GM21367 (cell line): Measurements from ENCODE around the gene RFC2.

ENCODE experiments used
- ATAC-seq: cut with Tn5 transposase; IDR thresholded peaks from one replicate; pipeline ENCODE4 v1.9.1; 2021; ENCODE audit not compliant: unreplicated experiment

RFC2 gene

DNA sequence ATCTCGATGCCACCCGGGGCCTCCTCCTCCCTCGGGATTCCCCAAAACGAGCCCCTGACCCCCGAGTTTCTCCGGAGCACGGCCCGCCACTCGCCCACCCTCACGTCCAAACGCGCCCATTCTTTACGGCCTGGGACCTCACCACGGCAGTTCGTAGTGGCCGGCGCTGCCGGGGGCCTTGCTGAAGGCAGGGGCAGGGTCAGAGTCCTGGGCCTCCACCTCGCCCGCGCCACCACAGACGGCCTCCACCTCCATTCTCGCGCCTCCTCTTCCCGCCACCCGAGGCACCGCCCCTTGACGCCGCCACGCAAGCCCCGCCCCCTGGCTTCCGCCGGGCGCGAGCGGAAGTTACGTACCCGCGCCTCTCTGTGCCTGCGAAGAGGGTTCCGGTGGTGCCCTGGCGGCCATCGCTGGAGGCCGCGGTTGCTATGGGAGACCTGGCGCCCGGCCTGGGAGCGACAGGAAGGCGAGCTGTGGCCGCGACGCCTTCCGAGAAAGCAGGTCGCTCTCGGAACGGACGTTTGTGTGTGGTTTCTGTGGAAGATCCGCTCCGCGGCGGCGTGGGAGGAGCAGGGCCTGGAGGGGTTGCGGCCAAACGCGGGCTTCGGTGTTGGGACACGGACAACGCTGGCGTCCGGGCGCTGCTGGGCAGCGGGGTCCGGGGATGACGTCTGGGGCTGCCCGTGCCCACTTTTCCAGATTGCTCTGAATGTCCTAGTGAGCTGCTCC is at the start of gene RFC2:
Gene RFC2, minus strand, starts transcription at position 271 of the 729 bp plus-strand sequence. Its CDS starts 16 bp downstream, at position 255.
- ATAC-seq = peak; percentile 93

DNA sequence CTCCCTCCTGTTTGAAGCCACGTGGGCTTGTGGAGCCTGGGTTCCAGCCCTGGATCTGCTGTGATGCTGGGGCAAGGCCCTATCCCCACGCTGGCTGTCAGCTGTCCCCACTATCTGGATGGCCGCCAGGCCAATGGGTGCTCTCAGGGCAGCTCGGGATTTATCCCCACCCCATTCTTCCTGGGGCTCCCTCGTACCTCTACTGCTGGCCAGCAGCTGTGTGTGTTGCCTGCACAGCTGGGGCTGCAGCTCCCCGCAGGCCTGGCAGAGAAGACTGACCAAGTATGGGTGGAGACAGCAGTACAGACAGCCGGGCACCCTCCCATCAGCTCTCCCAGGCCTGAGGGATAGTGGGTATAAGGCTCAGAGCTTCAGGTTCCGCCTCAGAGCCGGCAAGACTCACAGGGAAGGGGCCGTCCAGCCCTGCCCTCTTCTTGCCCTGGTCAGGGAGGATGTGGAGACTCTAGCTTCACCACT is 48.6 kb upstream of the RFC2 start:
- no peak for ATAC-seq

DNA sequence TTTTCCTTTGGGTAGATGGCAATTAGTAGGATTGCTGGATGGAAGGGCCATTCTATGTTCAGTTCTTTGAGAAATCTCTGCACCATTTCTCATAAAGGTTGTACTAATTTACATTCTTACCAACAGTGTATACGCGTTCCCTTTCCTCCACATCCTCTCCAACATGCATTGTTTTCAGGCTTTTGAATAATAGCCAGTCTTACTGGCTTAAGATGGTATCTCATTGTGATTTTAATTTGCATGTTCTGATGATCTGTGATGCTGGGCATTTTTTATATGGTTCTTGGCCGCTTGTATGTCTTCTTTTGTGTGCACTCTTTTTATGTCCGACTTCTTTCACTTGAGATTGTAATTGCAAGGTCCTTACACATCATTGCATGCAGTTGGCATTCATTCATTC is 46.7 kb upstream of the RFC2 start:
- no peak for ATAC-seq

DNA sequence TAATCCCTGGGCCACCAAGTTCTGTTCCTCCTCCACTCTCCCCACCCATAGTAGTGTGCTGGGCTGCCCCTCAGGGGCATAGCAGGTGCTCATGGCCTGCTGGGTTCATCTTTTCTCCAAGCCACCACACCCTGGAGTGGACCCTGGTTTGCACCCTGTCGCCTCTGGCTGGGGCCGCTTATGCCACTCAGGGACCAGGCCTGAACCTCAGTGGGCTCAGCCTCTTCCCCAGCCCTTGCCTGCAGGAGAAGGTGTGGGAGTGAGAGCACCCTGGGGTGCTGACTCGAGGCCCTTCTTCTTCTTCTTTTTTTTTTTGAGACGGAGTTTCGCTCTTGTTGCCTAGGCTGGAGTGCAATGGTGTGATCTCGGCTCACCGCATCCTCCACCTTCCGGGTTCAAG is 45.2 kb upstream of the RFC2 start:
- ATAC-seq = no peak

DNA sequence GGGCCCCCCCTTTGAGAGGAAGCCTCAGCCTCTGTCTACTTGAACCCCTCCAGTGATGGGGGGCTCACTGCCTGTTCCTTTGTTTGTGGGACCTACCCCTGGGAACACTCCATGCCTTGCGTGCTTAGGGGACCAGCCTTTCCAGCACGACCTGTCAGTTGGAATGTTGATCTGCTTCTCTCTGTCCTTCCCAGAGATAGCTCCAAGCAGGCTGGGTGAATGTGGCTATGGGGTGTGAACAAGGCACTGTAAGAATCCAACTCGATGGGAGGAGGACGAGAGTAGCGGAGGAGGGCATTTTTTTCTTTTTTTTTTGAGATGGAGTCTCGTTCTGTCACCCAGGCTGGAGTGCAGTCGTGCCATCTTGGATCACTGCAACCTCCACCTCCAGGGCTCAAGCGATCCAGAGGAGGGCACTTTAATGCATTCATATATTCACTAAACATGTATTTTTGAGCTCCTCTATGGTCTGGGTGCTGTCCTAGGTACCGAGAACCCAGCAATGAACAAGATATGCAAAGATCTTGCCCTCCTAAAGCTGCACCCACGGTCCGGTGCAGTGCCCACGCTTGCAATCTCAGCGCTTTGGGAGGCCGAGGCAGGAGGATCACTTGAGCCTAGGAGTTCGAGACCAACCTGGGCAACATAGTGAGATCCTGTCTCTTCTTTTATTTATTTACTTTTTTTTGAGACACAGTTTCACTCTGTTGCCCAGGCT is 43.5 kb upstream of the RFC2 start:
- no peak for ATAC-seq

DNA sequence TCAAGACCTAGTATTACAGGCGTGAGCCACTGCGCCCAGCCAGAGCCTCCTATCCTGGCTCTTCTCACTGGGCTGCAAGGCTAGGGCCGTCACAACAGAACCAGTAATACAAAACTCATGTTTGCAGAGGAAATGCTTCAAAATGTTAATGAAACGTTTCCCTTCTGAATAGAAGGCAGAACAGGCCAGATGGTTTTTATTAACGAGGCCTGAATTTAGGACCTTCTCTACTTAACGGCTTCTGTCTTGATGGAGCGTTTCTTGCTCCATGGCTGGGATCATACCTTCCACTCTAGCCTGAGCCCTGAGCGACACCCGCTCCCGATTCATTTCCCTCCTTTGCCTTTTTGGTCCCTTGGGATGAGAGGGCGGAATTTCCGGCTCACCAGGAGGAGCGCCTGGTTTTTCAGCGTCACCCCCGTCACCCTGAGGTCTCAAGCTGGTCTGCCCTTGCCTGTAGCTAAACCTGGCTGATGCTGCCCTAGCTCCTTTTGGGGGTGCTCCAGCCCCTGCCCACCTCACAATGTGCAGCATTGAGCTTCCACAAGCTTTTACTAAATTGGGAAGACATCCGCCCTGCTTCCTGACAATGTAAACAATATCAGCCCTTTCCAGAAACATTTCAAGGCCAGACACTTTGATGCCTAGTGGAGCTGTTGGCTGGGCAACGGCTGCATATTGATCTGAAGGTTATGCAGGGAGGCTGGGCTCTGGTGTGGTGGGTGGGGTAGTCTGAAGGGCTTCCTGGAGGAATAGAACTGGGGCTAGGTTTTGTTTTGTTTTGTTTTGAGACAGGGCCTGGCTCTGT is 40.2 kb upstream of the RFC2 start:
- ATAC-seq = no peak

DNA sequence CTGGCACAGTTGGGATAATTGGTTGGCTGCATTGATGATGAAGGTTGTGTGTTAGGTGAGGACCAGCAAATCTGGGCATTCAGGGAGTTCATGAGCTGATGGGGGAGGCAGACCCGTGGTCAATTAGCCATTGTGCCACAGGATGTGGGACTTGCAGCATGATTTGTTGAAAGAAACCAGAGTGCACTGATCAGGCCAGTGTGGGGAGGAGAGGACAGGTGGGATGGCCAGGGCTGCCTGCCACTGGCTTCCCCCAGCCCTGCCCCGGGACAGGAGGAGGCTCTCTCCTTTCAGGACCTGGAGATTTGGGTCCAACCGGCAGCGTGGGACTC is 39.3 kb upstream of the RFC2 start:
- no peak for ATAC-seq

DNA sequence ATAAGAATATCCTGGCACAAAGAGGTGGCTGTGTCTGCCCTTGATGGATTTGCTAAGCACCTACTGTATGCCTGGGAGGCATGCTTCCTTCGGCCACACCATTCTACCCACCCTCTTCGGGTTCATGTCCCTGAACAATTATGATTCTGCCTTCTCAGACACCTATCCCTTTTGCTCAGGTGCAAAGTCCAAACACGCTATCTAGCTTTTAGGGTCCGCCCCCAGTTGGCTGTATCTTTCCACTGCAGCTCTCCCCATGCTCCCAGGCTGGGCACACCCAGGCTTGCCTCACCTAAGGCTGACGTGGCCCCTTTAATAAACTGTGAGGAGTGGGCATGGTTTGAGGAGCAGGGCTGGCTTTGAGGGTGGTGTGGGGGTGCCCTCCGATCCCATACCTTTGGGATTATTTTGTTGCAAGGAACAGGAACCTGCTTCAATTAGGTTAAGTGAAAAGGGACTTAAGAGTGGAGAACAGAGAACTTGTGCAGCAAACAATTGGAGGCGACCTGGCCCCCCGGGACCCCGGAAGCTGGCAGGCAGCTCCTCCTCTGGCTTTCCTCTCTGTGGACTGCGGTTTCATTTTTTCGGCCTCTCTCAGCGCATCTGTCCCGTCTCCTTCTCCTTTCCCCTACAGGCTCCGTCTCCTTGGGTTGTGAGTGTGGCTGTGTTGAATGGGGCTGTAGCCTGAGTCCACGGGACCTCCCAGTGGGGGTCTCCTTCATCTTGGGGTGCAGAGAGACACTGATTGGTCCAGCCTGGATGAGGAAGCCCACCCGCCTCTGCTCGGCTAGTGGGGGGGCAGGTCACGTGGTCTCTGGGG is 38.8 kb upstream of the RFC2 start:
- ATAC-seq = no peak

DNA sequence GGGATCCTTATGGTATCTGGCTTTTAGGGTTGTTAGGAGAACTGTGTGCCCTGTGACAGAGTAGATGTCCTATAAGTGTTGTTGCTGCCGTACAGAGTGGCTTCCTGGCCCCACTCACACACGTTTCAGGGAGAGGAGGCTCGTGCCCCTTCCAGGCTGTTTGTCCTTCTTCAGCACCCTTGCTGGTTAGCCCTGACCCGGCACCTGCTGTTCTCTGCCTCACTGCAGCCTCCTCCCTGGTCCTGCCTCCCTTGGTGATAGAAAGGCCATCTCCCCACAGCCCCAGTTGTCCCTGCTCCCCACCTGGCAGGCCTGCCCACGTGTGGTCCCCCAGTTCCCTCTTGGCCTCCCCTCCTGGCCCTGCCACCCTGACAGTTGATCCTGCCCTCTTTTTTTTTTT is 37.3 kb upstream of the RFC2 start:
- no peak for ATAC-seq

DNA sequence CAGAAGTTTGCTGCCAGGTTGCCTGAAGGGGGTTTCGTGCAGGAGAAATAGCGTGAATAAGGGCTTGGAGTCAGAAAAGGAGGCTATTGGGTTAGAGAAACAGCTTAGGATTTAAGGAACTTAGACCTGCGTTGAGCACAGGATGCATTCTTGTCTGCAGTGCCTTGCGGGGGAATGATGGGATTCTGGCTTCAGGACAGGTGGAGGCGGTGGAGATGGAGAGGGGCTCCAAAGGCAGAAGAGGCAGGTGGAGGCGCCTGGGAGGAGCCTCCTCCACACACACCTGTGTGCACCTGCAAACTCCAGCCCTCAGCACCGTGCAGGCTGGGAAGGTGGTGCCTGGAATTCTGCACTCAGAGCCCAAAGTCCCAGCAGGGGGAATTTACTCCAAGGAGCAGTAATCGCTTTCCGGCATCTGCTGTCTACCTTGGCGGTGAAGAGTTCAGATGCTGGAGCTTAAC is 36.8 kb upstream of the RFC2 start:
- no peak for ATAC-seq

DNA sequence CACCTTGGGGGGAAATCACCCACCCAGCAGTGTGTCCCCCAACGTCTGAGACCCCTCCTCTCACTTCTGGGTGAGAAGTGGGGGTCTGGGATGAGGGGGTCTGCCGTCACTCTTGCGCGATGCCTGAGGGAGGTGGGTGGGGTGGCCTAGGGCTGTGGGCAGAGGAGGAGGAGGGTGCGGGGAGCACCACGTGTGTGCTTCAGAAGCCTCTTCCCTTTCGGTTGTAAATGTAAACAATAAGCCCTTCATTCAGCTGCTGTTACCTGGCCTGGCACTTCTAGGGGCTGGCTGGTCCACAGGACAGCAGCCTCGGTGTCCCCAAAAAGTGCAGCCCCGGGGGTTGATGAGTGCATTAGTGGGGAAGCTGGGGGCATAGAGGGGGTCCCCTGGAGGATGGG is 36.4 kb upstream of the RFC2 start:
- no peak for ATAC-seq

DNA sequence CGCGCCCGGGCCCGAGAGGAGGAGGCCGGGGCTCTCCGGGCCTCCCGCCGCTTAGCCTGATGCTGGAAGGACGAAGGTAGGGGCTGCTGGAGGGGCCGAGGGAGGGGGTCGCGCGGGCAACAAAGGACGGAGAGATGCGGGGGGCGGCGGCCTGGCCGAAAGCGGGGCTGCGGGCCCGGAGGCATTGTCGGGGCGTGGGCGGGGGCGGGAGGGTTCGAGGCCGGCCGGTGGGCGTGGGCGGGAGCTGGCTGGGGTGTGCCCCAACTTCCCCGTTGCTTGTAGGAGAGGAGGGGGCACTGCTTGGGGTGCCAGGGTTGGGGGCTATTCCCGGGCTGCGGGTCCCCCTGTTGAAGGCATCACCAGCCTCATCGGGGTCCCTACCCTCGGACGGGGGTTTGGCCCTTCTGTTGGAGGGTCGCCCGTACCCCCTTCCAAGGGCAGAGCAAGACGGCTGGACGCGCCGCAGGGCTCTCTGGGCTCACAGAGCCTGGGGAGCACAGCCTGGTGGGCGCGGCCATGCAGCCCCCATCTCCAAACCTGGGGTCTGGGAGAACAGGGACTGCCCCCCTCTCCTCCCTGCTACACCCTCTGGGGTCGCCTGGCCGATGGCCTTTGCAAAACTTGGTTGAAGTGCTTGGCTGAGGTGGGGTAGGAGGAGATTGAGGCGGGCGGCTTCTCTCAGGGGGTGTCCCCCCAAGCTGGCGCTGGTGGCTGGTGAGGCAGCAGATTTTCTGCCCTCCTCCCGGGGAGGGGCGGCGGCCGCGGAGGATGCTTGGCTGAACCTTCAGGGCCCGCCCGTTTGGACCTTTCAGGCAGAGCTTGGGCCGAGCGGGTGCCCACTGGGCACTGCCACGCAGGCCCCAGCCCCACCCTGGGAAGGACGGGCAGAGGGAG is 35.7 kb upstream of the RFC2 start:
- no peak for ATAC-seq

DNA sequence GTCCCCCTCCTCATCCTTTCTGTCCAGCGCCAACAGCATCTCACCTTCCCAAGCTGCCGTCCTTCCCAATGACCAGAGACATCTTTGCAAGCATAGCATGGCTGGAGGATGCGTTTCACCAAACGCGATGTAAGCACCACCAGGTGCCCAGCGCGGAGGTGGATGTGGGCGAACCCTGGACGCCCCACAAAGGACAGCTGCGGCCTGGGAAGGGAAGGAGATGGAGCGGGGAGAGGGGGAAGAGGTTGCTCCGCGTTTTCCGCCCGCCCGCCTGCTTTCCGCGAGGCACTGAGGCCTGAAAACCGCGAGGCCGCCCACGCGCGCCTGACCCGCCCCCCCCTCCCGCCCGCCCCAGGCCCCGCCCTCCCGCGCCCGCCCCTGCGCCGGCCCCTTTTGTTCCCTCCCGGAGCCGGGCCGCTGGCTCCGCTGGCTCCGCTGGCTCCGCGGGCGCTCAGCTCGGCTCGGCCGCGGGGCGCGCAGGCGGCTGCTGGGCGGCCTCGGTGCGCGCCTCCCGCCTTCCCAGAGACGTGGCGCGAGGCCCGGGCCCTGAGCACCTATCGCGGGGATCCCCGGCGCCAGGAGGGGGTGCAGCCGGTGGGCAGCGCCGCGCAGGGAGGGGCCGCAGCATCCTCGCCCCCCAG is 34.9 kb upstream of the RFC2 start, which contains the start of gene CLIP2:
Gene CLIP2, plus strand, starts transcription at position 390 of the 641 bp plus-strand sequence. CDS start 28,140 bp downstream, outside the sequence.
- ATAC-seq = no peak

DNA sequence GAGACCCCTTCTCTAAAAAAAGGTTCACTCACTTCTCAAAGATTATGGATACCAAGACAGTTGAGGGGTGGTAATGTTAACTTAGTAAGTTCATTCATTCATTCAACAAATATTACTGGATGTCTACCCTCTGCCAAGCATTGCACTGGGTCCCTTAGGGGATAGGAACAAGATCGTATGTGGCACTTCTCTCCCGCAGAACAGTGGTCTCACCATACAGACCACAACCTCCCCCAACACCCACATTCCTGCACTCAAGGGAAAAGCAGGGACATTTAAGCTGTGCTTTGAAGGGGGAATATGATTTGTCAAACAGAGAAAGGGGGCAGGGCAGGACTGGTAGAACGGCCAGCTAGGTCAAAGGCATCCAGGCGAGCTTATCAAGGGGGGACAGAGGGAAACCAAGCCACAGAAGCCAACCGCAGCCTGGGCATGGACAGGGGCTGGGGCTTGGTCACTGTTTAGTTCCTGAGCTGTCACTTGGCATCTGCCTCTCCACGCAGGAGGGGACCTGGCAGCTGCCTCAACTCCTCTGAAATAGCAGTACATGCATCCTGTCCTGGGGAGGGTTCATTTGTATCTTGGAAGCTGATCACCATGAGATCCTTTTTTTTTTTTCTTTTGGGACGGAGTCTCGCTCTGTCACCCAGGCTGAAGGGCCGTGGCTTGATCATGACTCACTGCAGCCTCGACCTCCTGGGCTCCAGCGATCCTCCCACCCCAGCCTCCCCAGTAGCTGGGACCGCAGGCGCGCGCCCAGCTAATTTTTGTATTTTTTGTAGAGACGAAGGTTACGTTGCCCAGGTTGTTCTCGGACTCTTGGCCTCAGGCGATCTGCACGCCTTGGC is 34.1 kb upstream of the RFC2 start:
- no peak for ATAC-seq

DNA sequence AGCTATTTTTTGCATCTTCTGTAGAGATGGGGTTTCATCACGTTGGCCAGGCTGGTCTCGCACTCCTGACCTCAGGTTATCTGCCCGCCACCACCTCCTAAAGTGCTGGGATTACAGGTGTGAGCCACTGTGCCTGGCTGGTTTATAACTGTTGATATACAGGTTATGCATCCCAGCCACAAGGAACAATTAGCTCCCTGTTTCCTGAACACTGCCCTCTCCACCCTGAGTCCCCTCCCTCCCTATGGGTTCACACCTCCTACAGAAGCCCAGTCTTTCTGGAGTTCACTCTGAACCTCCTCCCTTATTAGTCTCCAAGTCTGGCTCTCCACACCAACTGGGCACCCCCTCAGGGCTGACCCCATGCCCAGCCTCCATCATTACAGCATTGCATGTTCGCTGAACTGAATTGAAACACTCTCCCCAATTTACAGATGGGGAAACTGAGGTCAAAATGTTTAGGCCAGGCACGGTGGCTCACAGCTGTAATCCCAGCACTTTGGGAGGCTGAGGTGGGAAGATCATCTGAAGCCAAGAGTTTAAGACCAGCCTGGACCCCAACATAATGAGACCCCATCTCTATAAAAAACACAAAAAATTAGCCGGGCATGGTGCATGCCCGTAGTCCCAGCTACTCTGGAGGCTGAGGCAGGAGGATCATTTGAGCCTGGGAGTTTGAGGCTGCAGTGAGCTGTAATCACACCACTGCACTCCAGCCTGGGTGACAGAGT is 33.3 kb upstream of the RFC2 start:
- ATAC-seq = no peak

DNA sequence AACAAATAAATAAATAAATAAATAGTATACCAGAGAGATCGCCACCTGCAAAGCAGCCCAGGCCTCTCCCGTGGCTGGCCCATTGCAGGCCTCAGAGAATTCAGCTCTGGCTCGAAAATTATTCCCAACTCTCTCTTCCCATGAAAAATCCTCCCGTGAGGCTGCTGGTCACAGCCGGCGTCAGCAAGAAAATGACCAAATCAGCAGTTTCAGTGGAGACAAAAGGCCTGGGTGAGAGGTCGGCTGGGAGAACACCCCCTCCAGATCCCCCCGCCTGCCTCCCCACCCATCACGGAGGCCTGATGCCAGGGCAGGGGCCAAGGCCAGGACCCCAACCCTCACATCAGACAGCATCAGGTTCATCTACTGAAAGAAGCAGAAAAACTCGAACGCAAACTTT is 31.9 kb upstream of the RFC2 start:
- no peak for ATAC-seq

DNA sequence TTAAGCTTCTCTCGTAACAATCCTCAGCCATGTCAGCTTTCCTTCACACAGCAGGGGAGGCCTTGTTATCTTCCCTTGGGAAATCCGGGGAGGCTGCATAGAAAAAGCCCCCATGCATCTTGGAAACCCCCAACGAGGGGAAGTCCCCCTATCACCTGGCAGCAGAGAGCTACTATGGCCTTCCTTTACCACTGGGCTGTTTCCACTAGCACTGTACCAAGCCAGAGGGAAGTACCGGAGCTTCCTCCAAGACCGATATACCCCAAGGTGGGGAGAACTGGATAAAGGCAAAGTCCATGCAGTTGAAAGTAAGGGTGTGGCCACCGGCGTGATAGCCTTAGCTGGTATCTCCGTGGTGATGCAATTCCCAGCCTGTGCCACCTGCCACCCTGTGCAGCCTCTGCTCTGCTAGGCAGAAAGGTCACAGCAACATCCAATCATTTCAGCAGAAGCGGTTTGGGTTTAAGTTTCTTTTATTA is 30.6 kb upstream of the RFC2 start:
- peak; percentile 37 for ATAC-seq
